ENCODE data around the gene MYL4. TPM values are rescaled to one million over a fixed set of nuclear protein-coding genes. Genes with fewer than 3 reads are reported as not detected.
A peak's percentile ranks its signal among the peaks of the same experiment; 100 is the strongest.
"Not testable (repeated sequence)": the region's sequence is repeated elsewhere in the genome, so short reads cannot be mapped to it uniquely, and the experiment has no call there.

MYL4 gene
- total RNA-seq, 1 donor from 2014 or later: 1,048 TPM

- no peak for DNase-seq (ENCODE audit: low read depth)
Observed at GRCh38 chr17:47220531-47220999, 11.4 kb downstream of the MYL4 start.

DNA sequence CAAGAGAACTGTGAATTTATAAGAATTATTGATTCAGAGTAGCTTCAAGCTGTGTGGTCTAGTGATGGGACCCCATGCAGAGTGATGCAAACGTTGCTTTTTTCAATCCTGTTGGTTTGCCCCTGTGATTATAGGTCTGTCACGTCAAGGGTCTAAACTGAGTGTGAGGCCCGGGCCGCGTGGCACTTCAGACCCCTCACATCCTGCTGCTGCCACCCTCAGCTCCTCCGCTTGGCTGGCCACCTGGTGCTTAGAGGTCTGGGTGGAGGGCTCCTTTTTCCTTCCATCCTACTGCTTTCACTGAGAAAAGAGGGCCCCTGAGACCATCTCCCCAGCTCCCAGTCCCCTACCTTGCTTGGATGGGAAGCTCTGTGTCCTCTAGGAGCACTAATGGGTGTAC is 12.0 kb downstream of the MYL4 start:
- no peak for DNase-seq (ENCODE audit: low read depth)

DNA sequence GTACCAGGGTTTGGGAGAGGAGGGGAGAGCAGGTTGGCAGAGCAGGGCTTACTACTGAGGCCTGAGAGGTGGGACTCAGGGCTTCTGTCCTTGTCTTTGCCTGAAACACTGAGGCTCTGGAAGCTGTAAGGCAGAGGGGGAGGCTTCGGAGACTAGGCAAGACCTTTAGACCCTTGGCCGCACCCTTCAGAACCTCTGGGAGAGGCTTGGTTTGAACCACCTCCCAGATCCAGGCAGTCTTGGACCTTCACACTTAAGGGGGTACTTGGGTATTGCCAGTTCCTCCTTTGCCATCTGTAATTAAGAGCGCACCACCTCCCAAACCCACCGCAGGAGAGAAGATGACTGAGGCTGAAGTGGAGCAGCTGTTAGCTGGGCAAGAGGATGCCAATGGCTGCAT is 12.9 kb downstream of the MYL4 start:
- DNase-seq (ENCODE audit: low read depth): no peak

DNA sequence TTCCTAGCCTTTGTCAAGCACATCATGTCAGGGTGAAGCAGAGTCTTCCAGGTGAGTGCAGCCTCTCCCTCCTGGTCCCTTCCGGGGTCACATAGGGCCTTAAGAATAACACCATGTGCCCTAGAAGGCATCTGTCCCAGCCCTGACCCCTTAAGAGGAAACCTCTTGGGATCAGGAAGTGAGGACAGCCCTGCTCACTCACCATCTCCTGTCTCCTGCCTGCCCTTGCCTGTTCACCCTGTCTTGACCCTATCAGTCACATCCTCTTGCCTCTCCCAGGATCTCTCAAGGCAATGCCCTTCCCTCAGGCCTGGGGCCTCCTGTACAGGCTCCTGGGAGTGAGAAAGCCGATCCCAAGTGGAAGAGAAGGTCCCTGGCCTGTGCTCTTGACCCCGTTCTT is 13.9 kb downstream of the MYL4 start:
- DNase-seq (ENCODE audit: low read depth): no peak

GRCh38 chr17:47223460-47223859 is 14.3 kb downstream of the MYL4 start:
- no peak for DNase-seq (ENCODE audit: low read depth)

DNA sequence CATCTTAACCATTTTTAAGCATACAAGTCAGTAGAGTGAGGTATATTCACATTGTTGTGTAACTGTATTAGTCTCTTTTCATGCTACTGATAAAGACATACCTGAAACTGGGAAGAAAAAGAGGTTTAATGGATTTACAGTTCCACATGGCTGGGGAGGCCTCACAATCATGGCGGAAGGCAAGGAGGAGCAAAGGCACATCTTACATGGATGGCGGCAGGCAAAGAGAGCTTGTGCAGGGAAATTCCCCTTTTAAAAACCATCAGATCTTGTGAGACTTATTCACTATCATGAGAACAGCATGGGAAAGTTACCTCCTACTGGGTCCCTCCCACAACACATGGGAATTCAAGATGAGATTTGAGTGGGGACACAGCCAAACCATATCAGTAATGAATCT is 14.9 kb downstream of the MYL4 start:
- DNase-seq (ENCODE audit: low read depth): not testable (repeated sequence)

GRCh38 chr17:47224966-47225365 is 15.8 kb downstream of the MYL4 start:
- no peak for DNase-seq (ENCODE audit: low read depth)

GRCh38 chr17:47225436-47225858 is 16.3 kb downstream of the MYL4 start:
- peak; percentile 74 for DNase-seq (ENCODE audit: low read depth)

DNA sequence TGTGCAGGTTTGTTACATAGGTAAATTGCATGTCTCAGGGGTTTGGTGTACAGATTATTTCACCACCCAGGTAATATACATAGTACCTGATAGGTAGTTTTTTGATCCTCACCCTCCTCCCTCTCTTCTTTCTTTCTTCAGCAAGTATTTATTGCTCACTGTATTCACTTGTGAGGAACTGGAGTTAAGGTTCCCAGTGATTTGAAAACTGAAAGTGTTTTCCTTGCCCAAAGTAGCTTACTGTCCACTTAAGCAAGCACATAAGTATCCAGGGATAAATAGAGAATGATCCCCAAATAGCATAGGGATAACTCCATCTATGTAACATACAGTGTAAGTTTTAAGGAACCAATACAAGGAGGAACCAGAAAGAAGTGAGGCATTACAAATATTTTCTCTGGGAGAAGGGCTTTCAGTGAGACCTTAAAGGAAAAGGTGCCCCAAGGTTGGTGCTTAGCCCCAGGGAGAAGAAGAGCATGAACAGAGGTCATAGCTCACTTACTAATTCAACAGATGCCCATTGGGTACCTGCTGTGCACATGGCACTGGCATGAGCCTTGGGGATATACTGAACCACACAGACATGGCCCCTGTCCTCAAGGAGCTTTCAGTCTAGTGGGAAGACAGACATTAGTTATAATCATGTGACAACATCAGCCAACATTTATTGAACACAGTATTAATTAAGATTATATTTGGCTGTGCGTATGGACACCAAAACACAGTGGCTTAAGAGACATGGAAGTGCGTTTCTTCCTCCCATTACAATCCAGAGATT is 17.0 kb downstream of the MYL4 start:
- no peak for DNase-seq (ENCODE audit: low read depth)

GRCh38 chr17:47227862-47228261 is 18.7 kb downstream of the MYL4 start:
- DNase-seq (ENCODE audit: low read depth): no peak

GRCh38 chr17:47229535-47230443 is 20.6 kb downstream of the MYL4 start:
- DNase-seq (ENCODE audit: low read depth): peak; percentile 89

GRCh38 chr17:47230864-47231263 is 21.7 kb downstream of the MYL4 start:
- DNase-seq (ENCODE audit: low read depth): no peak

- DNase-seq (ENCODE audit: low read depth): no peak
Observed at GRCh38 chr17:47231334-47231733, 22.2 kb downstream of the MYL4 start.

DNA sequence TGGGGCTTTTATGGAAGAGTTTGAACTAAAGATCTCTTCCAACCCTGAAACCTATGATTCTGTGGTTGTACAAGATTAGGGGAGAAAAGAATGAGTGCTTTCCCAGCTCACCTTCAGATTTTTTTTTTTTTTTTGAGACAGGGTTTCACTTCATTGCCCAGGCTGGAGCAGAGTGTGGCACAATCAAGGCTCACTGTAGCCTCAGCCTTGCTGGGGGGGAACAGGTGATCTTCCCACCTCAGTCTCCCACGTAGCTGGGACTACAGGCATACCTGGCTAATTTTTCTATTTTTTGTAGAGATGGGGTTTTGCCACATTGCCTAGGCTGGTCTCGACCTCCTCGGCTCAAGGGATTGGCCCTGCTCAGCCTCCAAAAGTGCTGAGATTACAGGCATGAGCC is 22.7 kb downstream of the MYL4 start:
- no peak for DNase-seq (ENCODE audit: low read depth)

- no peak for DNase-seq (ENCODE audit: low read depth)
Observed at GRCh38 chr17:47232465-47232864, 23.3 kb downstream of the MYL4 start.

DNA sequence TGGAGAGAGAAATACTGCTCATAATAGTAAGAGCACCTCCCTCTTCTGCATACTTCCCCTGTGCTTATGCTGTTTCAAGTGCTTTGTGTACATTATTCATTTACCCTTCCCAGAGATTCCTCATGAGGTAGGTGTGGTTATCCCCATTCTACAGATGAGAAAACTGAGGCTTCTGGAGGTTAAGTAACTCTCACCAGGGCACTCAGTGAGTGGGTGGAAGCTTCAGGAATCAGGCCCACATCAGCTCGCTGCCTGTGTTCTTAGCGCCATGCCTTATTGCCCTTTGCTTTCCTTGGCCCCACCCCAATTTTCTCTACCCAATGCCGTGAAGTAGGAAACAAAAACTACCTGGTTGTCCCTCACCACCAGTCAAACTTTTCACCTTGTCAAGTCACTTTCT is 26.4 kb downstream of the MYL4 start:
- no peak for DNase-seq (ENCODE audit: low read depth)

DNA sequence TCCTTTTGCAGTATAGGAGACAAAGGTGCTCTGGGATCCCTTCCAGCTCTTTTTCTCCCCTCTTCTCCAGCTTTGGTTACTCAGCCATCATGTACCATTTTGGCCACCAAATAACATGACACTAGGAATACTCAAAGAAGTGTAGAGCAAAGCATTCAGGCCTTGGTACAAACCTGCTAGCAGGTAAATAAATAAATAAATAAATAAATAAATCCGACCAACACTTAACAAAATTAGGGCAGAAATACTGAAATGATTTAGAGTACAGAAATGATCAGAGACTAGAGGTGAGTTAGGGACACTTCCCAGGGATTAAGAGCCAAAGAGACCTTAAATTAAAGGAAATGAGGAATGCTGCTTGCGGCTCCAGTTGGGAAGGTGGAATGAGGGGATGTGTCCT is 26.8 kb downstream of the MYL4 start:
- DNase-seq (ENCODE audit: low read depth): no peak

DNA sequence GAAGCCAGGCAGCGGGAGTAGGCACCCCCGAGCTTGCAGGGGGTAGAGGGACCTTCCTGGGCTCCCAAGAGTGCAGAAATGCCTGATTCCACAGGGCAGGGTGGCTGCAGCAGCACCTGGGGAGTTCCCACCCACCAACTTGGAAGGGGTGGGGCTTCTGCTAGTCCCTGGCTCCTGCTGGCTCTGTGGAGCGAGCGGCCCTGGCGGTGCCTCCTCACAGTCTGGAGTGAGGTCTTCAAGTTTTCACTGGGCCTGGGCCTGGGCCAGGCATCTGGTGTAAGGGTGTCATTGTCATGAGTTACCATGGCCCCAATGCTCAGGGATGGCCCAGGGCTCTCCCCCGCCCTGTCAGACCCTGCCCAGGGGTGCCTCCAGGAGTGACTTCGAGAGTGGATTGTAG is 28.7 kb downstream of the MYL4 start:
- DNase-seq (ENCODE audit: low read depth): no peak

DNA sequence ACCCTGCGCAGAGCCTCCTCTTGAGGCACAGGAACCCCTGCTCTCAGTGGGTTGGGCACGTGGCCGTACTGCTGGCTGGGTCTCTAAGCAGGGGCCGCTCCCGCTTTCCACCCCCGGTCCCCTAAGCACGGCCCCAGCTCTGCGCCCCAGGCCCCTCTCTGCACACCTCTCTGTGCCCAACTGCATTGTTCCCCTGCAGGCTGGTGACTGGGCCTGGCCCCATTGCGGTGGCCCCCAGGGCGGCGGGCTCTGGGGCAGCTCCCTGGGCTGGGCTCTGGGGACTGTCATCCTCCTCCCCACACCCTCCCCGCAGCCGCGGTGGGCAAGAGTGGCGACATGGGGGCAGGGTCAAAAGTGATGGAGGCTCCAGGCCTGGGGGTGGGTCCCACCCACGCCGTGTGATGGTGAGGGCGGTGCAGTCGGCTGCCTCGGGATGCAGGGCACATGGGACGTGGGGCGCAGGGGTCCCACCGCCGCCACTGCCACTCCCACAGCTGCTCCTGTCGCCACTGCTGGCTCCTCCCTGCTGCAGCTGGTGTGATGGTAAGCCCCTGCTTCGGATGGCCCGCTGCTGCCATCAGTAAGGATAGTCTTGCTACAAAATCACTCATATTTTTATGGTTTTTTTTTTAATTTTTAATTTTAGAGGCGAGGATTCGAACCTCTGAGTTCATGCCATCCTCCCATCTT is 29.3 kb downstream of the MYL4 start:
- no peak for DNase-seq (ENCODE audit: low read depth)

- DNase-seq (ENCODE audit: low read depth): no peak
Observed at GRCh38 chr17:47239619-47239966, 30.4 kb downstream of the MYL4 start.

- DNase-seq (ENCODE audit: low read depth): peak; percentile 99
Observed at GRCh38 chr17:47239967-47240651, 31.0 kb downstream of the MYL4 start.
